HAP-1 (cell line): ENCODE measurements around the gene ZNF514.
A peak's percentile ranks its signal among the peaks of the same experiment; 100 is the strongest.
"Not testable (repeated sequence)": the region's sequence is repeated elsewhere in the genome, so short reads cannot be mapped to it uniquely, and the experiment has no call there.

Source experiments
- DNase-seq, 2 experiments: peaks; one replicate each; pipeline ENCODE4 v3.0.0-alpha.2; 2016 to 2020; ENCODE audit warnings: low spot score in 2 of 2
- H3K27me3 ChIP-seq: fragments of 250-450 bp; sonication (Bioruptor Pico); 2 replicates; pipeline ENCODE4 v1.5.1; 2020; ENCODE audit warnings: low read depth, mild to moderate bottlenecking, moderate library complexity
- H3K36me3 ChIP-seq: fragments of 250-450 bp; sonication (Bioruptor Pico); replicated peaks from 2 replicates; pipeline ENCODE4 v1.5.1; 2020; ENCODE audit warnings: mild to moderate bottlenecking
- H3K4me1 ChIP-seq: fragments of 250-450 bp; sonication (Bioruptor Pico); 2 replicates; pipeline ENCODE4 v1.5.1; 2020; ENCODE audit warnings: mild to moderate bottlenecking
- H3K4me3 ChIP-seq: fragments of 250-450 bp; sonication (Bioruptor Pico); 2 replicates; pipeline ENCODE4 v1.5.1; 2020; ENCODE audit warnings: mild to moderate bottlenecking, moderate library complexity
- H3K9me3 ChIP-seq: fragments of 250-450 bp; sonication (Bioruptor Pico); 2 replicates; pipeline ENCODE4 v1.5.1; 2020; ENCODE audit warnings: mild to moderate bottlenecking, moderate library complexity
- in situ Hi-C: fragments of 300-500 bp; cut with MboI; formaldehyde crosslinking; loops from 3 replicates; pipeline ENCODE4 v1.14.3; 2020; ENCODE audit warnings: low sequenced_read_pairs, inconsistent platforms, mixed read lengths

ZNF514 gene

DNA sequence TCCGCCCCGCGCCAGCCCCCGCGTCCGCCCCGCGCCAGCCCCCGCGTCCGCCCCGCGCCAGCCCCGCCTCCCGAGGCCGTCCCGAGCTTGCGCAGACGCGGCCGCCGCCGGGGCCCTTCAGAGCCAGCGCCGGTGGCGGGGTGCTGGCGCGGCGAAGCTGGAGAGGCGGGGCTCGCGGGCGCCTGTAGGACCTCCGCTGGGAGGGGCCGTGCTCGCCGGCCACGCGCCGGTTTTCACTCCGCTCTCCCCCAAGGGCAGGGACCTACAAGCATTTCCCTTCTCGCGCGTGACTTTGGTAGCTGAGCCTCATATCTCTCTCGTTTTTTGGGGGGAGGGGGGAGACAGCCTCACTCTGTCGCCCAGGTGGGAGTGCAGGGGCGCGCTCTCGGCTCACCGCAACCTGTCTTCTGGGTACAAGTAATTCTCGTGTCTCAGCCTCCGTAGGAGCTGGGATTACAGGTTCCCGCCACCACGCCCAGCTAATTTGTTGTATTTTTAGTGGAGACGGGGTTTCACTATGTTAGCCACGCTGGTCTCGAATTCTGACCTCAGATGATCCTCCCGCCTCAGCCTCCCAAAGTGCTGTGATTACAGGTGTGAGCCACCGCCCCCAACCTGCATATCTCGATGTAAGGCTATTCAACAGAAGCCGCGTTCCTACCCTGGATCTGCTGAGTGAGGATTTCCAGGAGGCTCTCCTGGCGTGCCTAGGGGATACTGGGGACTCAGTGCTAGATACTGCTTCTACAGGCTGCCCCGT is at the start of gene ZNF514:
Gene ZNF514, minus strand, starts transcription at position 159 of the 760 bp plus-strand sequence. CDS start 6,595 bp downstream, outside the sequence.
- Histone ChIP-seq H3K9me3 (no peaks in the 10 kb centered on the region), H3K36me3 (no peaks in the 10 kb centered on the region), H3K4me3 (peak within 1 kb of the TSS; percentile 38), H3K4me1 (peaks cover 8% of the 10 kb centered on the region), H3K27me3 (no peaks in the 10 kb centered on the region)
- DNase-seq: peak; percentile 67 to 78
- in situ Hi-C loops: no loop called here

DNA sequence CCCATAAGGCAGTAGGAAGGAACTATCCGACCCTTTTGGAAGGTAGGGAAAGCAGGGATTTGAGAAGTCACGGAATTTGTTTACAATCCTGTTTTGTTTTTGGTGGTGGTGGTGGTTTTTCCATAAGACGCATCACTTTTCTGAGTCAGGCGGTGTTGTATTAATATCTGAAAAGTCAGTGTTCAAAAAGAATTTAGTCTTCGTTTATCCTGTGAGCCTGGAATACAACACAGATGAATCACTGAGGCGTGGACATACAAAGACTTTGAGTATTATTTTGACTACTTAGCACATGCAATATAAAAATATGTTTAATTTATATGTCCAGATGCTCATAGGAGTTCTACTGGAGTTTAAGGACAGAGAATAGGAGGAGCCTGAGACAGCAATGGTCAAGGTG is 48.5 kb upstream of the ZNF514 start:
- Histone ChIP-seq H3K27me3 (no peaks in the 10 kb centered on the region), H3K9me3 (peaks cover 11% of the 10 kb centered on the region; the same call in 1 of the 2 replicates), H3K36me3 (peaks cover 3% of the 10 kb centered on the region; the same call in 1 of the 2 replicates), H3K4me3 (peak overlapping the region; percentile 53), H3K4me1 (peaks cover 5% of the 10 kb centered on the region)
- in situ Hi-C loops: no loop called here
- no peak for DNase-seq

DNA sequence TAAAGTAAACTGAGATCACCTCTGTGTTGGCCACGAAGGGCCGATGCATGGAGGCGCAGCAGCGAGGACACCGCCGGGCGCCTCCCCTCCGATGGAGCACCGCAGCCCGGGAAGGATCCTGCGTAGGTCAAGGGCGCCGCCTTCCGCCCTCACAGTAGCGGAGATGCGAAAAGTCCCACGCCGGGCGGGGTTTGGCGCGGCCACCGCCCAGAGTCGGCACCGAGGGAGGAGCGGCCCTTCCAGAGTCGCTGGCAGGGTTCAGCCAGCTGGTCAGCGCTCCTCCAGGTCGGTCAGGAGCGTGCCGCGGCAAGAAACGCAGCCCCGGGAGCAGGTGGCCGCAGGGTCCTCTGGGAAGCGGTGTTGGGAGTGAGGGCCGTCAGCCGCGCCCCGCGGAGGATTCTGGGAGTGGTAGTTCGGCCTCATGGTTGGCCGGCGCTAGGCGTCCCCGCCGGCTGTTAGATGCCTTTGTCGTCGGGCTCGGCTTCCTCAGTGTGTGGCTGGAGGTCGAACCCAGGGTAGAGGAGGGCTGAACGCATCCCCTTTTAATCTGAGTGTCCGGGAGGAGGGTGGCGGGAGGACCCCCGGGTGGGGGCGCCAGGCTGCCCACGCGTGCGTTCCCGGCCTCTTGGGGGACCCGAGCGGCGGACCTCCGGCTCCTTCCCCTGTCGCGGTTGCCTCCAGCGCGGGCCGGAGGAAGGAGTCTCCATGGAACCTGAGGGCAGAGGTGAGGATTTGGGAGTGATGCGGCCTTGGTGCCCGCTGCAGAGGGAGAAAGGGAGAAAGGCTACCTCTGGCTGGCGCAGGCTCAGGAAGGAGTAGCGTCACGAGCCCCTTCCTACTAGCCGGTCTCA is 47.7 kb upstream of the ZNF514 start, which contains the start of gene ZNF892:
Gene ZNF892, plus strand, starts transcription at position 411 of the 851 bp plus-strand sequence. Its CDS starts 295 bp downstream, at position 706.
- peak; percentile 88 to 95 for DNase-seq
- Histone ChIP-seq H3K27me3 (no peaks in the 10 kb centered on the region), H3K4me3 (peak within 1 kb of the TSS; percentile 53), H3K9me3 (peaks cover 6% of the 10 kb centered on the region; the same call in 1 of the 2 replicates), H3K4me1 (peaks cover 5% of the 10 kb centered on the region), H3K36me3 (peaks cover 3% of the 10 kb centered on the region; the same call in 1 of the 2 replicates)
- in situ Hi-C loops: no loop called here

DNA sequence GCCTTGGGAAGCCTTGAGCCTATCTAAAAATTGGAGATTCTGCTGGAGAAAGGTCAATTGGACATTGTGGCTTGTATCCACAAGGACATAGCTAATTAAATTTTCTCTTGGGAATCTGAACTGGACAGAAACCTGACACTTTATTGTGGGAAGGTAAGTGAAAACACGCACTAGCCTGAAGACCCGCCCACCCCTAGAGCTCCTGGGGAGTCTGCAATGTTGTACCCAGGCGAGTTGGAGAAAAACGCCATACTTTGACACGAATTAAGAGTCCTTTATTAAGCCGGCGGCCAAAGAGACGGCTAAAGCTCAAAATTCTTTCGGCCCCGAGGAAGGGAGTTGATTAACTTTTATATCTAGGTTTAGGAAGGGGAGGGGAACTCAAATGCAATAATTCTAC is 46.4 kb upstream of the ZNF514 start:
- no peak for DNase-seq
- in situ Hi-C loops: no loop called here
- Histone ChIP-seq H3K27me3 (no peaks in the 10 kb centered on the region), H3K4me1 (peaks cover 5% of the 10 kb centered on the region), H3K4me3 (no peak overlapping the region), H3K36me3 (peaks cover 3% of the 10 kb centered on the region; the same call in 1 of the 2 replicates), H3K9me3 (peaks cover 2% of the 10 kb centered on the region; the same call in 1 of the 2 replicates)

DNA sequence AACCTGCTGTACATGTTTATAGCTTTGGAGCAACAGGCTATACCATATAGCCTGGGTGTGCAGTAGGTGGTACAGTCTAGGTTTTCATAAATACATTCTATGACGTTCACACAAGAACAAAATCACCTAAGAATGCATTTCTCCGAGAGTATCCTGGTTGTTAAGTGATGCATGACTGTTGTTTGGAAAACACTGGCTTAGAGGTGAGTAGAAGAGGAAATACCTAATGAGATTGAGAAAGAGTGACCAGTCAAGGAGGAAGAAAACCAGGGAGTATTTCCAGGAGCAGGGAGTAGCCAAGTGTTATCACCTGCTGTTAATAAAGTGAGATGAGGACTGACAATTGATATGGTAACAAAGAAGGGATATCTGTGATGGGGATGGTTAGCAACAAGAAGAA is 44.7 kb upstream of the ZNF514 start:
- H3K36me3 ChIP-seq: peaks cover 3% of the 10 kb centered on the region; the same call in 1 of the 2 replicates
- H3K4me3 ChIP-seq: no peak overlapping the region
- no peaks in the 10 kb centered on the region; the same call in 1 of the 2 replicates for H3K9me3 ChIP-seq
- DNase-seq: no peak
- H3K27me3 ChIP-seq: no peaks in the 10 kb centered on the region
- in situ Hi-C loops: no loop called here
- H3K4me1 ChIP-seq: peaks cover 5% of the 10 kb centered on the region

DNA sequence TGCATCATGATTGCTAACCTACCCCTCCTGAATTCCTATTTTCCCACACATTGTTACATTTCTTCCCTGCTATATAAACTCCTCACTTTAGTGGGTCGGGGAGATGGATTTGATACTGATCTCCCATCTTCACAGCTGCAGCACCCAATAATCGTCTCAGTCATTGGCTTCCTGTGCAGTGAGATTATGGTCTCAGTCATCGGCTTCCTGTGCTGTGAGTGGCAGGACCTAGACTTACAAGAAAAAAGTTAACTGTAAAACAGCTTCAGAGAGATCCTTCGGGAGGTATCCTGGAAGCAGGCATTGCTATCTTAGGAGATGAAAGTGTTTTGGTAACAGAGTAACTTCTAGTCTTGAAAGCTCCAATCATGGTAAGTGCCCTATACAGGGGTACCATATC is 44.3 kb upstream of the ZNF514 start:
- Histone ChIP-seq H3K27me3 (no peaks in the 10 kb centered on the region), H3K9me3 (no peaks in the 10 kb centered on the region; the same call in 1 of the 2 replicates), H3K36me3 (peaks cover 3% of the 10 kb centered on the region; the same call in 1 of the 2 replicates), H3K4me1 (peaks cover 5% of the 10 kb centered on the region), H3K4me3 (no peak overlapping the region)
- in situ Hi-C loops: no loop called here
- no peak for DNase-seq

DNA sequence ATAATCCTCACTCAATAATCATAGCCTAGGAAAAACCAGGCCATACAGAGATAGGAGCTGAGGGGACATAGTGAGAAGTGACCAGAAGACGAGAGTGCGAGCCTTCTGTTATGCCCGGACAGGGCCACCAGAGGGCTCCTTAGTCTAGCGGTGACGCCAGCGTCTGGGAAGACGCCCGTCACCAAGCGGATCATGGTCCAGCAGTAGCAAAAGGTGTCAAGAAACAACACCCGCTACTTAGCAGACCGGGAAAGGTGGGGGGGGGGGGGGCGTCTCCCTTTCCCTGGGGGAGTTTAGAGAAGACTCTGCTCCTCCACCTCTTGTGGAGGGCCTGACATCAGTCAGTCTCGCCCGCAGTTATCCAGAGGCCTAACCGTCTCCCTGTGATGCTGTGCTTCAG is 33.3 kb upstream of the ZNF514 start:
- H3K27me3 ChIP-seq, H3K4me1 ChIP-seq, H3K9me3 ChIP-seq, H3K36me3 ChIP-seq, in situ Hi-C loops, H3K4me3 ChIP-seq: not testable (repeated sequence)
- peak in 1 of 2 experiments; percentile 70 for DNase-seq

DNA sequence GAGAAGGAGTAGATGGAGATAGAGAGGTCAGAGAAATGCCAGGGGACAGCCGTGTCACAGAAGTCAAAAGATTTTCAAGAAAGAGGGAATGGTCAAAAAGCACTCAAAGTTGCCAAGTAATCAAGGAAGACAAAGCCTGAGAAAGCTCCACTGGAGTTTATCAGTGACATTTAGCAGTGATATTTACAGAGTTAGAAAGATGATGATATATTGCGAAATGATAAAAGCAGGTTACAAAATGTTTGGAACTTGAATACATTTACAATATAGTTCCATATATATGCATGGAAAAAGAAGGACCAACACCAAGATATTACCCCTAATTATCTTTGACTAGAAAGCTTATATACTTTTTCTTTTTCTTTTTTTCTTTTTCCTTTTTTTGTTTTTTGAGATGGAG is 26.3 kb upstream of the ZNF514 start:
- Histone ChIP-seq H3K4me3 (no peak overlapping the region), H3K4me1 (no peaks in the 10 kb centered on the region), H3K36me3 (peaks cover 10% of the 10 kb centered on the region), H3K9me3 (no peaks in the 10 kb centered on the region), H3K27me3 (no peaks in the 10 kb centered on the region)
- DNase-seq: no peak
- in situ Hi-C loops: no loop called here

DNA sequence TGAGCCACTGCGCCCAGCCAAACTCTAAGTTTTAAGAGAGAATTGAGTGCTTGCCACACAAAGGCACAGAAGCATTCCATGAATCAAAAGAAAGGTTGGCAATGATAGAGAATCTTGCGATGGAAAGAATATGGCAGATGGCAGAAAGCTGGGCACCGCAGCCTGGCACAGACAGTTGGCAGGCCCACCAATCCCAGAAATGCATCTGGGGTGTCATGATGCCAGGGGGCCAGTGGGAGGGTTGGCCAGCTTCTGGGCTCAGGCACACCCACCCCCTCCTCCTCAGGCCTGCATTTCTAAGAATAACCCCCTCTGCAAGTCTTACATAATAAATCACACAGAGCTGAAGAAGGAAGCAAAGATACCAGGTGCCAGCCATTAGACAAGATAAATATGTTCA is 25.5 kb upstream of the ZNF514 start:
- Histone ChIP-seq H3K4me3 (no peak overlapping the region), H3K27me3 (no peaks in the 10 kb centered on the region), H3K4me1 (no peaks in the 10 kb centered on the region), H3K36me3 (peaks cover 15% of the 10 kb centered on the region), H3K9me3 (no peaks in the 10 kb centered on the region)
- DNase-seq: no peak
- in situ Hi-C loops: no loop called here

DNA sequence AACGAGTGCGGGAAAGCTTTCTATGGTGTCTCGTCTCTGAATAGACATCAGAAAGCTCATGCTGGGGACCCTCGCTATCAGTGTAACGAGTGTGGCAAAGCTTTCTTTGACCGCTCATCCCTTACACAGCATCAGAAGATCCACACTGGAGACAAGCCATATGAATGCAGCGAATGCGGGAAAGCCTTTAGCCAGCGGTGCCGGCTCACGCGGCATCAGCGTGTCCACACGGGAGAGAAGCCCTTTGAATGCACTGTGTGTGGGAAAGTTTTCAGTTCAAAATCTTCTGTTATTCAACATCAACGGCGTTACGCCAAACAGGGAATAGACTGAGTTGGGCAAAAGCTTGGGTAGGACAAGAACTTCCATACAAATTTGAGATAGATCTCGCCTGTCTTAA is 22.1 kb upstream of the ZNF514 start:
- Histone ChIP-seq H3K4me3 (no peak overlapping the region), H3K36me3 (peaks cover 15% of the 10 kb centered on the region), H3K4me1 (no peaks in the 10 kb centered on the region), H3K27me3 (no peaks in the 10 kb centered on the region), H3K9me3 (no peaks in the 10 kb centered on the region)
- in situ Hi-C loops: no loop called here
- no peak for DNase-seq

DNA sequence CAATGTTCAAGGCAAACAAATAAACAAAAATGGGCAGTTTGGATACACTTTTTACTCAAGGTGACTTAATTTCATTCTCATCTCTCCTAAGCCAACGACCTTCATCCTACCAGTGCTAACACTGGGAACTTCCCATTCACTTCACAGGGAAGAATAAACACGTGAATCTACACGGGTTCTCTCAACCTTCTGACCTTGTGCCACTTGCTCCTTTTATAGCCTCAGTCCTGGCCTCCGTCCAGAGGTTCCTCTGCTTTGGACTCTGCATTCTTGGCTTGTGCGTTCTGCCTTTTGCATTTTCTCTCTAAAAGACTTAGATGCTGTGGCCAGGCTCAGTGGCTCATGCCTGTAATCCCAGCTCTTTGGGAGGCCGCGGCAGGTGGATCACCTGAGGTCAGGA is 19.8 kb upstream of the ZNF514 start:
- H3K4me3 ChIP-seq: no peak overlapping the region
- in situ Hi-C loops: no loop called here
- no peaks in the 10 kb centered on the region for H3K9me3 ChIP-seq
- peaks cover 15% of the 10 kb centered on the region for H3K36me3 ChIP-seq
- no peaks in the 10 kb centered on the region for H3K4me1 ChIP-seq
- DNase-seq: no peak
- no peaks in the 10 kb centered on the region for H3K27me3 ChIP-seq

DNA sequence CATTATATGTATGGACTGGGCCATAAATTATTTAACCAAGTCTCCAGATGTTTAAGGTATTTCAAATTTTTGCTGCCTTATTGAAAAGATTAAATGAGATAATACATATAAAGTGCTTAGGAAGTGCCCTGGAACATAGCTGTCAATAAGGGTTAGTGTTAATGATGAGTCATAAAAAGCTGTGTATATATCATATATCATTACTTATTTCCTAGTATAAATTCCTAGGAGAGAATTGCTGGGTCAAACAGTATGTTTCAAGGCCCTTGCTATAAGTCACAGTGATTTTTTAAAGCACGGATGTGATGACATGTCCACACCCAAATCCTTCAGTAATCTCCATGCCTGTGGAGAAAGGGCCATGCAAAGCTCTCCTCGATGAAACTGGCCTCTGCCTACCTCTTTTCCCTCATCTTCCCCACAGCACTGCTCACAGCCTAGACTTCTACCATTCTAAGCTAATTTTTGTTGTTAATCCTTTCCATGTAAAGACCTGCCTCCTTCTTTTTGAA is 14.4 kb upstream of the ZNF514 start:
- H3K4me3 ChIP-seq: no peak overlapping the region
- no peaks in the 10 kb centered on the region for H3K9me3 ChIP-seq
- no peaks in the 10 kb centered on the region for H3K4me1 ChIP-seq
- no peak for DNase-seq
- no peaks in the 10 kb centered on the region for H3K27me3 ChIP-seq
- no peaks in the 10 kb centered on the region for H3K36me3 ChIP-seq
- in situ Hi-C loops: no loop called here

DNA sequence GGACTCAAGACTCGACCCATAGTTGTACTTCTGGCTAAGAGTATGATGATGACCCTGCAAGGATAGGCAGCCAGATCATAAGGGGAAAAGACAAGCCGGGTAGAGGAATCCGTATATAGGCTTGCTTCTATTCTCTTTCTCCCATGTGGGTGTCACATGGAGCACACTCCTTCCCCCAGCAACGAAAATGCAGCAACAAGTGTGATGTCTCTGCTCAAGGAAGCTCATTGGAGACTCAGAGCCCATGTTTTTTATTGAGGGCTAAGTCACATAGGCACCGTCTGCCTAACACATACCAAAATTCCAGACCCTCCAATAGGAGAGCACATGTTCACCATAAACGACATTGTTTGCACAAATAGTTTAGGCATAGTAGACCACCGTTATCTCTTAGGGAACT is 12.3 kb upstream of the ZNF514 start:
- Histone ChIP-seq H3K4me1 (no peaks in the 10 kb centered on the region), H3K27me3 (no peaks in the 10 kb centered on the region), H3K9me3 (no peaks in the 10 kb centered on the region), H3K4me3 (no peak overlapping the region), H3K36me3 (no peaks in the 10 kb centered on the region)
- DNase-seq: no peak
- in situ Hi-C loops: no loop called here
